Esophagus muscularis mucosa (tissue), 4 donors: Measurements from ENCODE around the gene CLPSL1. TPM values are rescaled to one million over a fixed set of nuclear protein-coding genes. Genes with fewer than 3 reads are reported as not detected.

ENCODE experiments used
- DNase-seq: peaks from one replicate; pipeline ENCODE4 v3.0.0-alpha.2; 2017; ENCODE audit errors: extremely low spot score
- H3K27ac ChIP-seq, 4 donors: fragments of 200-600 bp; sonication (generic); replicated peaks in 1 of 4; 1 replicate in 3 of 4; 2 replicates in 1 of 4; pipeline ENCODE4 v1.5.1; 2016 to 2019; ENCODE audit warnings: mild to moderate bottlenecking in 1 of 4
- H3K27me3 ChIP-seq, 4 donors: fragments of 200-600 bp; sonication (generic); one replicate each; pipeline versions ENCODE4 v1.5.1 to v1.6.0; 2016 to 2019
- H3K36me3 ChIP-seq, 4 donors: fragments of 200-600 bp; sonication (generic); one replicate each; pipeline ENCODE4 v1.5.1; 2016 to 2019
- H3K4me1 ChIP-seq, 4 donors: fragments of 200-600 bp; sonication (generic); one replicate each; pipeline ENCODE4 v1.5.1; 2016 to 2019
- H3K4me3 ChIP-seq, 4 donors: fragments of 200-600 bp; sonication (generic); 1 replicate in 2 of 4; 2 replicates in 2 of 4; pipeline ENCODE4 v1.5.1; 2016 to 2019; ENCODE audit warnings: mild to moderate bottlenecking in 4 of 4, moderate library complexity in 1 of 4
- H3K9me3 ChIP-seq, 4 donors: fragments of 200-600 bp; sonication (generic); 1 replicate in 3 of 4; 2 replicates in 1 of 4; pipeline ENCODE4 v1.5.1; 2016 to 2019
- EP300 ChIP-seq: sonication (generic); formaldehyde crosslinking; IDR thresholded peaks from one replicate; pipeline ENCODE4 v1.6.1; 2017; ENCODE audit warnings: antibody characterized with exemption
- POLR2A ChIP-seq: fragments of 450-650 bp; IDR thresholded peaks from one replicate; pipeline ENCODE4 v1.6.1; 2017; ENCODE audit warnings: antibody characterized with exemption, moderate library complexity, mild to moderate bottlenecking, low read depth
- POLR2AphosphoS5 ChIP-seq, 2 donors: sonication (generic); formaldehyde crosslinking; IDR thresholded peaks; one replicate each; pipeline ENCODE4 v1.6.1; 2017; ENCODE audit warnings: antibody characterized with exemption in 2 of 2
- WGBS: methylation state at CpG from one replicate; pipeline ENCODE4 v1.1.5; 2018; 5-methylcytosine and 5-hydroxymethylcytosine counted together
- intact Hi-C: fragments of 100-400 bp; cut with DNase I; formaldehyde crosslinking; loops from one replicate; pipeline ENCODE4 v1.15.1; 2023
- total RNA-seq, 4 donors: library from RNA; depleted of rRNA; stranded (reverse); fragments of >200 nt; gene quantifications; one replicate each; pipeline versions ENCODE4 v1.1.0 to v1.2.1, GENCODE V29; 2016
- TF ChIP-seq, protein P1 (sequence below), 3 experiments: fragments of 200-600 bp in 2 of 3; fragments of 450-650 bp in 1 of 3; sonication (generic) in 2 of 3; IDR thresholded peaks; one replicate each; pipeline ENCODE4 v1.5.1; 2017 to 2019; ENCODE audit warnings: antibody characterized with exemption in 3 of 3, mild to moderate bottlenecking in 2 of 3, moderate library complexity in 1 of 3

The CLPSL1 gene
- total RNA-seq, 4 donors from 2014 or later, result not detected

DNA sequence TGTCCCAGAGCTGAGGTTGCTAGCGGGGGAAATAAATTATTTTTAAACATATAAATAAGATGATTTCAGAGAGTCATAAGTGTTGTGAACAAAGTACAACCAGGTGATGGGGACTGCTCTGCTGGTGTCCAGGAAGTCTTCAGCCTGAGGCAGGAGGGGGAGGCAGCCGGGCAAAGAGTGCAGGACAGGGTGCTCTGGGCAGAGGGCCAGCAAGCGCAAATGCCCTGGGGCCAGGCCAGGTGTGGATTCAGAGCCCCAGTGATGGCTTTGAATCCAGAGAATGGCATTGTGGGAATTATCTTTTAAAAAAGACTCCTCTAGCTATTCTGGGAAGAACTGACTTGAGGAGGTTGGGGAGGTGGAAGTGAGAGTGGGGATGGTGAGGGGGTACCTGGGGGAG lies 1.6 kb downstream of the CLPSL1 start:
- H3K4me1 ChIP-seq, result peaks cover 0 to 5% (median 2%) of the 10 kb centered on the region in 4 donors
- H3K27ac ChIP-seq, result no peak overlapping the region
- TF ChIP-seq POLR2AphosphoS5 (IDR thresholded peaks at IDR 0.05) (no peak), POLR2A (no peak), EP300 (no peak)
- TF ChIP-seq, protein P1, sequence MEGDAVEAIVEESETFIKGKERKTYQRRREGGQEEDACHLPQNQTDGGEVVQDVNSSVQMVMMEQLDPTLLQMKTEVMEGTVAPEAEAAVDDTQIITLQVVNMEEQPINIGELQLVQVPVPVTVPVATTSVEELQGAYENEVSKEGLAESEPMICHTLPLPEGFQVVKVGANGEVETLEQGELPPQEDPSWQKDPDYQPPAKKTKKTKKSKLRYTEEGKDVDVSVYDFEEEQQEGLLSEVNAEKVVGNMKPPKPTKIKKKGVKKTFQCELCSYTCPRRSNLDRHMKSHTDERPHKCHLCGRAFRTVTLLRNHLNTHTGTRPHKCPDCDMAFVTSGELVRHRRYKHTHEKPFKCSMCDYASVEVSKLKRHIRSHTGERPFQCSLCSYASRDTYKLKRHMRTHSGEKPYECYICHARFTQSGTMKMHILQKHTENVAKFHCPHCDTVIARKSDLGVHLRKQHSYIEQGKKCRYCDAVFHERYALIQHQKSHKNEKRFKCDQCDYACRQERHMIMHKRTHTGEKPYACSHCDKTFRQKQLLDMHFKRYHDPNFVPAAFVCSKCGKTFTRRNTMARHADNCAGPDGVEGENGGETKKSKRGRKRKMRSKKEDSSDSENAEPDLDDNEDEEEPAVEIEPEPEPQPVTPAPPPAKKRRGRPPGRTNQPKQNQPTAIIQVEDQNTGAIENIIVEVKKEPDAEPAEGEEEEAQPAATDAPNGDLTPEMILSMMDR (IDR thresholded peaks at IDR 0.05), result no peak
- no peaks in the 10 kb centered on the region for H3K36me3 ChIP-seq
- H3K27me3 ChIP-seq, result peaks cover 0 to 75% (median 9%) of the 10 kb centered on the region in 4 donors
- 66% methylated on average over 3 of the region's 3 CpGs for WGBS
- intact Hi-C loops, result no loop called here
- no peak for DNase-seq
- H3K4me3 ChIP-seq, result no peak overlapping the region
- no peaks in the 10 kb centered on the region for H3K9me3 ChIP-seq

DNA sequence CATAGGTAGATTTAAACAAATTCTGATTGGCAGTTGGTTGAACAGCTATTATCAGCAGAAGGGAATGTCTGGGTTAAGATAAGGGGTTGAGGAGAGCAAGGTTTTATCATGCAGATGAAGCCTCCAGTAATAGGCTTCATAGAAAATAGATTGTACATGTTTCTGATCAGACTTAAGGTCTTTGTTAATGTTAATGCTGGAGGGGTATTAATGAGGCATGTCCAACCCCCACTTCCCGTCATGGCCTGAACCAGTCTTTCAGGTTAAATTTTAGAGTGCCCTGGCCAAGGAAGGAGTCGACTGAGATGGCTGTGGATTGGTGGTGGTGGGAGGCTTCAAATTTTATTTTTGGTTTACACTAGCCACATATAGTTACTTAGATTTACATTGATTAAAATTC lies 3.4 kb downstream of the CLPSL1 start:
- Histone ChIP-seq H3K4me3 (no peak overlapping the region), H3K4me1 (peaks cover 0 to 5% (median 2%) of the 10 kb centered on the region in 4 donors), H3K27me3 (peaks cover 0 to 85% (median 18%) of the 10 kb centered on the region in 4 donors), H3K36me3 (no peaks in the 10 kb centered on the region), H3K9me3 (no peaks in the 10 kb centered on the region), H3K27ac (no peak overlapping the region)
- intact Hi-C loops, result no loop called here
- DNase-seq, result no peak
- TF ChIP-seq POLR2AphosphoS5 (IDR thresholded peaks at IDR 0.05) (no peak), POLR2A (no peak), EP300 (no peak)
- TF ChIP-seq, protein P1 (IDR thresholded peaks at IDR 0.05), result no peak
- 85% methylated on average over 2 of the region's 2 CpGs for WGBS

DNA sequence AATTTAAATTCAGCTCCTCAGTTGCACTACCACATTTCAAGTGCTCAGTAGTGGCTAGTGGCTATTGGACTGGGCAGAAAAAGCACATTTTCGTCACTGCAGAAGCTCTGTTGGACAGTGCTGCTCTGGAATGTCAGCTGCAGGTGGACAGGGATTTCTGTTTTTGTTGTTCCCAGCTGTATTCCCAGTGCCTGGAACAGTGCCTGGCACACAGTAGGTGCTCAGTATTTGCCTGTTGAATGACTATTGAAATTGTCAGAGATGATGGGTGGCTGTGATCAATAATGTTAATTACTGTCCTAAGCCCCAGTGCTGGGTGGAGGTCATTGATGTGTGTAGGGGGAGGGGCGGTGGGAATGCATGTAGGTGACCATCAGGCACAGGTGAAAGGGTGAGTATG lies 5.5 kb downstream of the CLPSL1 start:
- DNase-seq, result no peak
- TF ChIP-seq EP300, result no peak
- TF ChIP-seq, protein P1 (IDR thresholded peaks at IDR 0.05), result no peak
- no peak for TF ChIP-seq POLR2AphosphoS5 (IDR thresholded peaks at IDR 0.05)
- no peak for TF ChIP-seq POLR2A
- intact Hi-C loops, result no loop called here

DNA sequence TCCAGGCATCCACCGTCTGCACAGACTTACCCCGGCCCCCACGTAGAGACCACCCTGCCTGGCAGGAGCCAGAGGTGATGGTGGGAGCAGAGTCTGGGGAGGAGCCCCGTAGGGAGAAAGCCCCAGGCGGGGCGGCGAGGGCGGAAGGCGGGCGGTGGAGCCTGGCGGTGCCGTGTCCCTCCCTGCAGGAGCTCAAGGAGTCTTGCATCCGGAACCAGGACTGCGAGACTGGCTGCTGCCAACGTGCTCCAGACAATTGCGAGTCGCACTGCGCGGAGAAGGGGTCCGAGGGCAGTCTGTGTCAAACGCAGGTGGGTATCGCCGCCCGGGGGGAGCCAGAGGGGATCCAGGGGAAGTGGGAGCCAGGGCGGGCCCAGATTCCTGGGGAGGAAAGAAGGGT lies 6.0 kb downstream of the CLPSL1 start:
- Histone ChIP-seq H3K9me3 (no peaks in the 10 kb centered on the region), H3K27me3 (peaks cover 0 to 85% (median 20%) of the 10 kb centered on the region in 4 donors), H3K36me3 (no peaks in the 10 kb centered on the region), H3K4me1 (peaks cover 0 to 5% (median 2%) of the 10 kb centered on the region in 4 donors), H3K27ac (no peak overlapping the region), H3K4me3 (no peak overlapping the region)
- no peak for DNase-seq
- TF ChIP-seq, protein P1 (IDR thresholded peaks at IDR 0.05), result no peak
- TF ChIP-seq POLR2AphosphoS5 (IDR thresholded peaks at IDR 0.05), result no peak
- TF ChIP-seq POLR2A, result no peak
- TF ChIP-seq EP300, result no peak
- WGBS, result 57% methylated on average over 23 of the region's 25 CpGs
- intact Hi-C loops, result loop anchor here (1.0 kb wide), 1 partner anchor 11 kb away; no protein-coding TSS in a partner anchor

More for the DNA sequence above, 5.5 kb downstream of the CLPSL1 start:
- WGBS, result 63% methylated on average over 2 of the region's 2 CpGs
- H3K27me3 ChIP-seq, result peaks cover 0 to 82% (median 20%) of the 10 kb centered on the region in 4 donors
- peaks cover 0 to 5% (median 2%) of the 10 kb centered on the region in 4 donors for H3K4me1 ChIP-seq
- H3K27ac ChIP-seq, result no peak overlapping the region
- H3K9me3 ChIP-seq, result no peaks in the 10 kb centered on the region
- H3K4me3 ChIP-seq, result no peak overlapping the region
- H3K36me3 ChIP-seq, result no peaks in the 10 kb centered on the region
